Muscle layer of colon (tissue), 2 donors: ENCODE data around the gene NHERF2.
"Not testable (repeated sequence)": the region's sequence is repeated elsewhere in the genome, so short reads cannot be mapped to it uniquely, and the experiment has no call there.

Experiments used
- H3K27ac ChIP-seq: one replicate; pipeline ENCODE4 v1.7.0; 2013; ENCODE audit warnings: low read depth, mild to moderate bottlenecking, low read length, moderate library complexity
- H3K27me3 ChIP-seq, 2 donors: one replicate each; pipeline ENCODE4 v1.7.0; 2013; ENCODE audit warnings: low read length in 2 of 2, mild to moderate bottlenecking in 2 of 2; ENCODE audit not compliant: insufficient read depth in 2 of 2, control insufficient read depth in 1 of 2
- H3K36me3 ChIP-seq: one replicate; pipeline ENCODE4 v1.7.0; 2013; ENCODE audit warnings: mild to moderate bottlenecking, low read length; ENCODE audit not compliant: insufficient read depth
- H3K4me1 ChIP-seq: one replicate; pipeline ENCODE4 v1.7.0; 2013; ENCODE audit warnings: mild to moderate bottlenecking, low read length; ENCODE audit not compliant: insufficient read depth
- H3K4me3 ChIP-seq, 2 donors: one replicate each; pipeline ENCODE4 v1.7.0; 2013; ENCODE audit warnings: low read length in 2 of 2, low read depth in 1 of 2, mild to moderate bottlenecking in 1 of 2, moderate library complexity in 1 of 2
- H3K9ac ChIP-seq: one replicate; pipeline ENCODE4 v1.7.0; 2013; ENCODE audit warnings: low read length
- H3K9me3 ChIP-seq: one replicate; pipeline ENCODE4 v1.7.0; 2013; ENCODE audit warnings: mild to moderate bottlenecking, low read length
- donor health status: abdominal sarcoma.
- donor health status: Adenocarcinoma of cecum.

Gene NHERF2

DNA sequence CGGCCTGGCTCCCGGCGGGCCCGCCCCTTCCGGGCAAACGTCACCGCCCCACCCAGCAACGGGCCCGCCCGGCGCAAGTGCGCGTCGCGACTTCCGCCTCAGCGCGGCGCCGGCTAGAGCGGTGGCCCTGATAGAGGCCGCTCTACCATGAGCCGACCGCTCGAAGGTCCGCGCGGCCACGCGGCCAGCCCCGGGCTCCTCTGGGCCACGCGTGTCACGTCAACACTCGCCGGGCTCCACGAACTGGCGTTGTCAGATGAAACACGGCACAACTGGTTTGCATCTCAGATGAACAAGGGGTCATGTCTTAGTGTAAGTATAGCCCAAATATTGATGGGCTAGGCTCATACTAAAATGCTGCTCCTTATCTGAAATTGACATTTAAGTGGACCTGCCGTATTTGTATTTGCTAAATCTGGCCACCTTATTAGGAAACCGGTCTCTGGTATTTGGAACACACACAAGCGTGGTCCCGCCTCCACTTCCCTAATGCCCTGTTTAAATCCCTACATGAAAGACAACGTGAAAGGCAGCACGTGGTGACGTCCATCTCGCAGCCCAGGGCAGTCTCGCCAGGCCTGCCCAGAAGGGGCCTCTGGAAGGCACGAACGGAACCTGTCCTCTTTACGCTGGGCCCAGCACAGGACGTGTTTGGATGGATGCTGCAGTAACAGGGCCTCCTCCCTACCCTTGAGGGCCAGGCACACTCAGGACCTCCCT is 16.8 kb upstream of the NHERF2 start, which contains the start of gene ZNF598:
ZNF598 (minus strand) TSS at position 31 of the 720 bp plus-strand sequence.
- Histone ChIP-seq H3K4me3 (peak within 1 kb of the TSS; percentile 75 to 96), H3K9ac (peak within 1 kb of the TSS; percentile 54), H3K4me1 (peaks cover 36% of the 10 kb centered on the region), H3K27me3 (no peaks in the 10 kb centered on the region), H3K36me3 (peaks cover 5% of the 10 kb centered on the region), H3K9me3 (no peaks in the 10 kb centered on the region), H3K27ac (peak within 1 kb of the TSS; percentile 86)

DNA sequence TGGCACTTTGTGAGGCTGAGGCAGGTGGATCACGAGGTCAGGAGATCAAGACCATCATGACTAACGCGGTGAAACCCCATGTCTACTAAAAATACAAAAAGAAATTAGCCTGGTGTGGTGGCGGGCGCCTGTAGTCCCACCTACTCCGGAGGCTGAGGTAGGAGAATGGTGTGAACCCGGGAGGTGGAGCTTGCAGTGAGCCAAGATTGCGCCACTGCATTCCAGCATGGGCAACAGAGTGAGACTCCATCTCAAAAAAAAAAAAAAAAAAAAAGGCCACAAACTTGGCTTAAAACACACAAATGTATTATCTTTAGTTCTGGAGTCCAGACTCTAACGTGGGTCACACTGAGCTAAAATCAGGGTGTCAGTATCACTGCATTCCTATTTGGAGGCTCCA is 15.0 kb upstream of the NHERF2 start:
- not testable (repeated sequence) for H3K4me3 ChIP-seq, H3K9me3 ChIP-seq, H3K36me3 ChIP-seq, H3K27me3 ChIP-seq, H3K27ac ChIP-seq, H3K9ac ChIP-seq
- H3K4me1 ChIP-seq: peaks cover 31% of the 10 kb centered on the region

GRCh38 chr16:2013527-2013926 is 13.2 kb upstream of the NHERF2 start:
- no peak overlapping the region for H3K27ac ChIP-seq
- no peaks in the 10 kb centered on the region for H3K27me3 ChIP-seq
- no peaks in the 10 kb centered on the region for H3K9me3 ChIP-seq
- H3K4me3 ChIP-seq: no peak overlapping the region
- peaks cover 14% of the 10 kb centered on the region for H3K4me1 ChIP-seq
- no peak overlapping the region for H3K9ac ChIP-seq
- H3K36me3 ChIP-seq: no peaks in the 10 kb centered on the region

- Histone ChIP-seq H3K9ac (no peak overlapping the region), H3K27ac (no peak overlapping the region), H3K27me3 (peaks cover 6 to 17% of the 10 kb centered on the region in 2 donors), H3K9me3 (no peaks in the 10 kb centered on the region), H3K36me3 (no peaks in the 10 kb centered on the region), H3K4me1 (peaks cover 4% of the 10 kb centered on the region), H3K4me3 (no peak overlapping the region)
These were observed 11.4 kb upstream of the NHERF2 start for GRCh38 chr16:2015117-2015946.

- no peak overlapping the region for H3K4me3 ChIP-seq
- H3K27ac ChIP-seq: no peak overlapping the region
- no peaks in the 10 kb centered on the region for H3K9me3 ChIP-seq
- no peaks in the 10 kb centered on the region for H3K36me3 ChIP-seq
- peaks cover 6 to 22% of the 10 kb centered on the region in 2 donors for H3K27me3 ChIP-seq
- H3K9ac ChIP-seq: no peak overlapping the region
- H3K4me1 ChIP-seq: no peaks in the 10 kb centered on the region
These were observed 10.8 kb upstream of the NHERF2 start for GRCh38 chr16:2015947-2016208.

- no peak overlapping the region for H3K4me3 ChIP-seq
- H3K27me3 ChIP-seq: peaks cover 6 to 28% of the 10 kb centered on the region in 2 donors
- no peak overlapping the region for H3K9ac ChIP-seq
- no peaks in the 10 kb centered on the region for H3K36me3 ChIP-seq
- H3K9me3 ChIP-seq: no peaks in the 10 kb centered on the region
- H3K27ac ChIP-seq: no peak overlapping the region
- H3K4me1 ChIP-seq: no peaks in the 10 kb centered on the region
These were observed 10.2 kb upstream of the NHERF2 start for GRCh38 chr16:2016407-2016922.

DNA sequence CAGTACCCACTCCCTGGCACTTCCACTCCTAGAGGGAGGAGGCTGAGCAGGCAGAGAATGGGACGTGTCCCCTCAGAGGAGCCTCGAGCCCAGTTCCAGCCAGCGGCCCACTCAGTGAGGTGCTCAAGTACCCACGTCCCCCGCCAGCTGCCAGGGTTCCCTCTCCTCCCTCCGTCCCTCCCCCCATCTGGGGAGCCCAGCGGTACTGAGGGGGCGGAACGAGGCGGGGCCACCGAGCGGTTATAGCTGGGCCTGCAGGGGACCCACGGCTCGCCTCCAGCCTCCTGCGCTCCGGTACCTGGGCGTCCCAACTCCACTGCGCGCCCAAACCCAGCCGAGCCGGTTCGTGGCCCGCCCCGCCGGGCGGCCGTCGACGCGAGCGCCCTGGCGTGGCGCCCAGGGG is 7.2 kb upstream of the NHERF2 start, which contains the start of gene NPW:
NPW (plus strand) TSS at position 268 of the 403 bp plus-strand sequence.
- H3K27me3 ChIP-seq: peaks cover 10 to 35% of the 10 kb centered on the region in 2 donors
- no peak within 1 kb of the TSS for H3K4me3 ChIP-seq
- H3K9ac ChIP-seq: no peak within 1 kb of the TSS

DNA sequence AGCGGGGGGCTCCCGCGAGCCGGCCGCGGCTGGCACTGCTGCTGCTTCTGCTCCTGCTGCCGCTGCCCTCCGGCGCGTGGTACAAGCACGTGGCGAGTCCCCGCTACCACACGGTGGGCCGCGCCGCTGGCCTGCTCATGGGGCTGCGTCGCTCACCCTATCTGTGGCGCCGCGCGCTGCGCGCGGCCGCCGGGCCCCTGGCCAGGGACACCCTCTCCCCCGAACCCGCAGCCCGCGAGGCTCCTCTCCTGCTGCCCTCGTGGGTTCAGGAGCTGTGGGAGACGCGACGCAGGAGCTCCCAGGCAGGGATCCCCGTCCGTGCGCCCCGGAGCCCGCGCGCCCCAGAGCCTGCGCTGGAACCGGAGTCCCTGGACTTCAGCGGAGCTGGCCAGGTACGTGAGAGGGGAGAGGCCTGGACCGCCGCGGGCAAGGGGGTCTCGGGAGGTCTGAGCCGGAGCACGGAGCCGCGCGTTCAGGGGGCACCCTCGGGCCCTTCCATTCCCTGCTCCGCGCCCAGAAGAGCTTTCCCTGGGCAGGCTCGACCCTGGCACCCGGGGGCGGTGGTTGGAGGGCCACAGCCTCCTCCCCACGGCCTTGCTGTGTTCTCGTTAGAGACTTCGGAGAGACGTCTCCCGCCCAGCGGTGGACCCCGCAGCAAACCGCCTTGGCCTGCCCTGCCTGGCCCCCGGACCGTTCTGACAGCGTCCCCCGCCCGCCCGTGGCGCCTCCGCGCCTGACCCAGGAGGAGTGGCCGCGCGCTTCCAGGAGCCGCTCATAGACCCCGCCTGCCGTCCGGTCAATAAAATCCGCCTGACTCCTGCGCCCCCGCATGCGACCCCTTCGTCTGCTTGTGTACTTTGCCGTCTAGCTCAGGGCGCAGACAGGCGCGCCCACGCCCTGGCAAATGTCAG is 6.5 kb upstream of the NHERF2 start:
- H3K4me3 ChIP-seq: no peak overlapping the region
- H3K27me3 ChIP-seq: peaks cover 10 to 35% of the 10 kb centered on the region in 2 donors

More for the DNA sequence above, 7.2 kb upstream of the NHERF2 start, which contains the start of gene NPW:
- Histone ChIP-seq H3K9me3 (no peaks in the 10 kb centered on the region), H3K4me1 (peaks cover 13% of the 10 kb centered on the region), H3K27ac (no peak within 1 kb of the TSS), H3K36me3 (no peaks in the 10 kb centered on the region)

GRCh38 chr16:2022723-2023091 is 4.0 kb upstream of the NHERF2 start:
- H3K4me1 ChIP-seq: peaks cover 24% of the 10 kb centered on the region
- peaks cover 10 to 35% of the 10 kb centered on the region in 2 donors for H3K27me3 ChIP-seq
- peak overlapping the region; percentile 31 to 55 for H3K4me3 ChIP-seq
- no peak overlapping the region for H3K9ac ChIP-seq
- H3K27ac ChIP-seq: no peak overlapping the region
- H3K36me3 ChIP-seq: no peaks in the 10 kb centered on the region
- H3K9me3 ChIP-seq: no peaks in the 10 kb centered on the region

More for the DNA sequence above, 6.5 kb upstream of the NHERF2 start:
- Histone ChIP-seq H3K9me3 (no peaks in the 10 kb centered on the region), H3K36me3 (no peaks in the 10 kb centered on the region), H3K27ac (no peak overlapping the region), H3K4me1 (peaks cover 13% of the 10 kb centered on the region), H3K9ac (no peak overlapping the region)

GRCh38 chr16:2023092-2024031 is 3.3 kb upstream of the NHERF2 start:
- H3K36me3 ChIP-seq: no peaks in the 10 kb centered on the region
- H3K27ac ChIP-seq: no peak overlapping the region

More at GRCh38 chr16:2023092-2024031, 3.3 kb upstream of the NHERF2 start:
- H3K4me3 ChIP-seq: peak overlapping the region; percentile 31 to 55
- H3K27me3 ChIP-seq: peaks cover 10 to 35% of the 10 kb centered on the region in 2 donors
- H3K9ac ChIP-seq: no peak overlapping the region
- no peaks in the 10 kb centered on the region for H3K9me3 ChIP-seq
- peaks cover 30% of the 10 kb centered on the region for H3K4me1 ChIP-seq
